WTC11 (cell line): ENCODE data around the gene ANO7. TPM values are rescaled to one million over a fixed set of nuclear protein-coding genes. Genes with fewer than 3 reads are reported as not detected.

Experiments
- ATAC-seq: fragments of 200-7000 bp; cut with Tn5 transposase; 2 replicates; pipeline ENCODE4 v1.10.0; 2021; ENCODE audit warnings: mild to moderate bottlenecking, moderate library complexity
- CTCF ChIA-PET: fragments of 300-600 bp; sonication (Branson Sonifier 250); formaldehyde crosslinking; loops from one replicate; lab custom pipeline; 2021; ENCODE audit warnings: antibody characterized with exemption; lab: Charles Lee
- POLR2A ChIA-PET: fragments of 350-600 bp; sonication (Branson Sonifier 250); formaldehyde crosslinking; loops from one replicate; lab custom pipeline; 2021; ENCODE audit warnings: antibody characterized with exemption; lab: Charles Lee
- DNase-seq: peaks from one replicate; pipeline ENCODE4 v3.0.0; 2021; ENCODE audit warnings: low spot score
- H3K27ac Mint-ChIP-seq: 2 replicates; pipeline ENCODE4 v1.8.0; 2021; ENCODE audit warnings: mixed read lengths
- H3K27me3 Mint-ChIP-seq: 2 replicates; pipeline ENCODE4 v1.8.0; 2021; ENCODE audit warnings: low read depth, mild to moderate bottlenecking, moderate library complexity, mixed read lengths
- H3K36me3 Mint-ChIP-seq: 2 replicates; pipeline ENCODE4 v1.8.0; 2021; ENCODE audit warnings: mixed read lengths
- H3K4me1 Mint-ChIP-seq: 2 replicates; pipeline ENCODE4 v1.8.0; 2022; ENCODE audit warnings: mixed read lengths
- H3K4me3 Mint-ChIP-seq: 2 replicates; pipeline ENCODE4 v1.8.0; 2021; ENCODE audit warnings: mild to moderate bottlenecking, moderate library complexity, mixed read lengths
- H3K9me3 Mint-ChIP-seq: 2 replicates; pipeline ENCODE4 v1.8.0; 2021; ENCODE audit warnings: mixed read lengths
- ATF1 ChIP-seq: sonication (generic); formaldehyde crosslinking; IDR thresholded peaks from 2 replicates; pipeline ENCODE4 v1.8.1; 2023; ENCODE audit warnings: mild to moderate bottlenecking, moderate library complexity, missing genetic modification reagents
- EMX1 ChIP-seq: fragments of 250-450 bp; sonication (Bioruptor Pico); IDR thresholded peaks from 2 replicates; pipeline ENCODE4 v1.8.0; 2021; ENCODE audit warnings: mild to moderate bottlenecking
- FOXJ3 ChIP-seq: sonication (generic); formaldehyde crosslinking; IDR thresholded peaks from 2 replicates; pipeline ENCODE4 v1.9.0; 2021; ENCODE audit warnings: missing genetic modification reagents, mild to moderate bottlenecking, borderline replicate concordance
- FOXP1 ChIP-seq: sonication (generic); formaldehyde crosslinking; IDR thresholded peaks from 2 replicates; pipeline ENCODE4 v1.8.0; 2022; ENCODE audit warnings: missing genetic modification reagents, mild to moderate bottlenecking, moderate library complexity, borderline replicate concordance
- JAZF1 ChIP-seq: fragments of 250-450 bp; sonication (Bioruptor Pico); IDR thresholded peaks from 2 replicates; pipeline ENCODE4 v1.9.0; 2021; ENCODE audit warnings: moderate library complexity, mild to moderate bottlenecking, inconsistent platforms
- KAT7 ChIP-seq: sonication (generic); formaldehyde crosslinking; IDR thresholded peaks from 2 replicates; pipeline ENCODE4 v1.8.1; 2023; ENCODE audit warnings: missing genetic modification reagents, mild to moderate bottlenecking, borderline replicate concordance
- MYBL2 ChIP-seq: sonication (generic); formaldehyde crosslinking; IDR thresholded peaks from 2 replicates; pipeline ENCODE4 v1.8.1; 2023; ENCODE audit warnings: mild to moderate bottlenecking, moderate library complexity, missing genetic modification reagents
- NFATC4 ChIP-seq: fragments of 250-450 bp; sonication (Bioruptor Pico); IDR thresholded peaks from 2 replicates; pipeline ENCODE4 v1.9.0; 2021; ENCODE audit warnings: mild to moderate bottlenecking
- NR2C2 ChIP-seq: sonication (generic); formaldehyde crosslinking; IDR thresholded peaks from 2 replicates; pipeline ENCODE4 v1.8.0; 2022; ENCODE audit warnings: mild to moderate bottlenecking, missing genetic modification reagents
- OVOL2 ChIP-seq: fragments of 250-450 bp; sonication (Bioruptor Pico); IDR thresholded peaks from 2 replicates; pipeline ENCODE4 v1.9.0; 2021; ENCODE audit warnings: mild to moderate bottlenecking, borderline replicate concordance
- SMAD3 ChIP-seq: sonication (generic); formaldehyde crosslinking; IDR thresholded peaks from 2 replicates; pipeline ENCODE4 v1.8.0; 2022; ENCODE audit warnings: missing genetic modification reagents, mild to moderate bottlenecking, borderline replicate concordance
- ZBTB21 ChIP-seq: sonication (generic); formaldehyde crosslinking; IDR thresholded peaks from 2 replicates; pipeline ENCODE4 v1.8.1; 2023; ENCODE audit warnings: mild to moderate bottlenecking, missing genetic modification reagents, borderline replicate concordance
- ZNF138 ChIP-seq: sonication (generic); formaldehyde crosslinking; conservative IDR thresholded peaks from 2 replicates; pipeline ENCODE4 v1.8.1; 2022; ENCODE audit warnings: mild to moderate bottlenecking, moderate library complexity, missing genetic modification reagents
- ZNF263 ChIP-seq: sonication (generic); formaldehyde crosslinking; IDR thresholded peaks from 2 replicates; pipeline ENCODE4 v1.8.1; 2022; ENCODE audit warnings: low read depth, mild to moderate bottlenecking, moderate library complexity, missing genetic modification reagents
- total RNA-seq: library from RNA; stranded (reverse); gene quantifications from 3 replicates; pipeline ENCODE4 v1.2.3, GENCODE V29; 2021
- TF ChIP-seq, protein P1 (sequence below): fragments of 250-450 bp; sonication (Bioruptor Pico); IDR thresholded peaks from 2 replicates; pipeline ENCODE4 v1.9.0; 2021; ENCODE audit warnings: mild to moderate bottlenecking
- TF ChIP-seq, protein P2 (sequence below): sonication (generic); formaldehyde crosslinking; IDR thresholded peaks from 2 replicates; pipeline ENCODE4 v1.8.1; 2022; ENCODE audit warnings: missing genetic modification reagents, borderline replicate concordance
- TF ChIP-seq, protein P3 (sequence below): sonication (generic); formaldehyde crosslinking; IDR thresholded peaks from 2 replicates; pipeline ENCODE4 v1.8.0; 2022; ENCODE audit warnings: mild to moderate bottlenecking, missing genetic modification reagents
- TF ChIP-seq, protein P4 (sequence below): sonication (generic); formaldehyde crosslinking; IDR thresholded peaks from 2 replicates; pipeline ENCODE4 v1.8.0; 2022; ENCODE audit warnings: mild to moderate bottlenecking, missing genetic modification reagents
- TF ChIP-seq, protein P5 (sequence below): sonication (generic); formaldehyde crosslinking; IDR thresholded peaks from 2 replicates; pipeline ENCODE4 v1.8.1; 2022; ENCODE audit warnings: mild to moderate bottlenecking, missing genetic modification reagents, moderate library complexity, borderline replicate concordance
- TF ChIP-seq, protein P6 (sequence below): fragments of 250-450 bp; sonication (Bioruptor Pico); conservative IDR thresholded peaks from 2 replicates; pipeline ENCODE4 v1.9.0; 2021; ENCODE audit warnings: mild to moderate bottlenecking
- TF ChIP-seq, protein P7 (sequence below): sonication (generic); formaldehyde crosslinking; conservative IDR thresholded peaks from 2 replicates; pipeline ENCODE4 v1.8.1; 2023; ENCODE audit warnings: mild to moderate bottlenecking, low read depth, missing genetic modification reagents, moderate library complexity

ANO7 gene
- total RNA-seq, 1 experiment from 2014 or later = 8.0 TPM

DNA sequence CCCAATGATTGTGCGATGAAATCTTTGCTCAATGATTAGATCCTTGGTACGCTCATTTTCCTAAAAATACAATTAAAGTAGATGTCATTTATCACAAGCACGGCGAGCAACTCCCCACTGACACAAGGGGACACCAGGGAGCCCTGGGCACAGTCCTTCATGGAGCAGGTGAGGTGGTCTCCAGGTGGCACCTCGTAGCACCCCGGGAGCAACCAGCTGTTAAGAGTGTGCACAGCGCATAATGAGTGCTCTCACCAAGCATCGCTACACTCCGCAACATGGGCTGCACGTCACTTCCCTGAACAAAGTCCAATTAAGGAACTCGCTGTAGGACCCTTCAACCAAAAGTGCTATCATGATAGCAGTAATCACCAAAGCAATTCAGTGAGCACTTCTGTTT is 59.8 kb downstream of the ANO7 start (continued):
- TF ChIP-seq, protein P1, sequence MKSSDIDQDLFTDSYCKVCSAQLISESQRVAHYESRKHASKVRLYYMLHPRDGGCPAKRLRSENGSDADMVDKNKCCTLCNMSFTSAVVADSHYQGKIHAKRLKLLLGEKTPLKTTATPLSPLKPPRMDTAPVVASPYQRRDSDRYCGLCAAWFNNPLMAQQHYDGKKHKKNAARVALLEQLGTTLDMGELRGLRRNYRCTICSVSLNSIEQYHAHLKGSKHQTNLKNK = no peak
- TF ChIP-seq NR2C2 = no peak
- TF ChIP-seq, protein P2, sequence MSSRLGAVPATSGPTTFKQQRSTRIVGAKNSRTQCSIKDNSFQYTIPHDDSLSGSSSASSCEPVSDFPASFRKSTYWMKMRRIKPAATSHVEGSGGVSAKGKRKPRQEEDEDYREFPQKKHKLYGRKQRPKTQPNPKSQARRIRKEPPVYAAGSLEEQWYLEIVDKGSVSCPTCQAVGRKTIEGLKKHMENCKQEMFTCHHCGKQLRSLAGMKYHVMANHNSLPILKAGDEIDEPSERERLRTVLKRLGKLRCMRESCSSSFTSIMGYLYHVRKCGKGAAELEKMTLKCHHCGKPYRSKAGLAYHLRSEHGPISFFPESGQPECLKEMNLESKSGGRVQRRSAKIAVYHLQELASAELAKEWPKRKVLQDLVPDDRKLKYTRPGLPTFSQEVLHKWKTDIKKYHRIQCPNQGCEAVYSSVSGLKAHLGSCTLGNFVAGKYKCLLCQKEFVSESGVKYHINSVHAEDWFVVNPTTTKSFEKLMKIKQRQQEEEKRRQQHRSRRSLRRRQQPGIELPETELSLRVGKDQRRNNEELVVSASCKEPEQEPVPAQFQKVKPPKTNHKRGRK (CRISPR knock-in tag) = no peak

DNA sequence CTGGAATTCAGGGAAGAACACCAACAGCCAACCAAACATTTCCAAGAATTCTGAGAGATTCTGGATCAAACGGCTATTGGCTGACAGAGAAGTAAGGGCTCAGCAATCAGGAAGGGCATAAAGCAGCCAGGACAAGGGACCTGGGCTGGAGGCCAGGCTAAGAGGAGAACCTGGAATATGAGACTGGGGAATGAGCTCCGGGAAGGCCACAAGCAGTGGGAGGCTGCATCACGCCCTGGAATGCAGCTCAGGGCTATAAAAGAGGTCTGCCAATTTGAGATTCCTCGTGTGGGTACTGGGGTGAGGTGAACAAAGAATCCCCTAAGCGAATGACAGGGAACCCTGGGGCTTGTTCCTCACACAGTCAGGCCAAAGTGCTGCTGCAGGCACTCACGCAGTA is 60.4 kb downstream of the ANO7 start:
- POLR2A ChIA-PET = no interaction called here
- Mint-ChIP-seq H3K27ac (no peak overlapping the region), H3K27me3 (no peaks in the 10 kb centered on the region), H3K36me3 (peaks cover 93% of the 10 kb centered on the region), H3K9me3 (no peaks in the 10 kb centered on the region), H3K4me1 (no peaks in the 10 kb centered on the region), H3K4me3 (no peak overlapping the region)
- no peak for ATAC-seq
- DNase-seq = no peak
- TF ChIP-seq ZBTB21 (CRISPR knock-in tag) (no peak), SMAD3 (no peak), NR2C2 (no peak), OVOL2 (CRISPR knock-in tag) (no peak), ZNF263 (CRISPR knock-in tag) (no peak), EMX1 (no peak), FOXP1 (no peak), JAZF1 (CRISPR knock-in tag) (no peak), ATF1 (CRISPR knock-in tag) (no peak), NFATC4 (CRISPR knock-in tag) (no peak), KAT7 (no peak), FOXJ3 (CRISPR knock-in tag) (no peak), MYBL2 (no peak), ZNF138 (no peak)
- TF ChIP-seq, protein P3, sequence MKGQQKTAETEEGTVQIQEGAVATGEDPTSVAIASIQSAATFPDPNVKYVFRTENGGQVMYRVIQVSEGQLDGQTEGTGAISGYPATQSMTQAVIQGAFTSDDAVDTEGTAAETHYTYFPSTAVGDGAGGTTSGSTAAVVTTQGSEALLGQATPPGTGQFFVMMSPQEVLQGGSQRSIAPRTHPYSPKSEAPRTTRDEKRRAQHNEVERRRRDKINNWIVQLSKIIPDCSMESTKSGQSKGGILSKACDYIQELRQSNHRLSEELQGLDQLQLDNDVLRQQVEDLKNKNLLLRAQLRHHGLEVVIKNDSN (CRISPR knock-in tag) = no peak
- TF ChIP-seq, protein P4, sequence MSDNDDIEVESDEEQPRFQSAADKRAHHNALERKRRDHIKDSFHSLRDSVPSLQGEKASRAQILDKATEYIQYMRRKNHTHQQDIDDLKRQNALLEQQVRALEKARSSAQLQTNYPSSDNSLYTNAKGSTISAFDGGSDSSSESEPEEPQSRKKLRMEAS (CRISPR knock-in tag) = no peak
- TF ChIP-seq, protein P5, sequence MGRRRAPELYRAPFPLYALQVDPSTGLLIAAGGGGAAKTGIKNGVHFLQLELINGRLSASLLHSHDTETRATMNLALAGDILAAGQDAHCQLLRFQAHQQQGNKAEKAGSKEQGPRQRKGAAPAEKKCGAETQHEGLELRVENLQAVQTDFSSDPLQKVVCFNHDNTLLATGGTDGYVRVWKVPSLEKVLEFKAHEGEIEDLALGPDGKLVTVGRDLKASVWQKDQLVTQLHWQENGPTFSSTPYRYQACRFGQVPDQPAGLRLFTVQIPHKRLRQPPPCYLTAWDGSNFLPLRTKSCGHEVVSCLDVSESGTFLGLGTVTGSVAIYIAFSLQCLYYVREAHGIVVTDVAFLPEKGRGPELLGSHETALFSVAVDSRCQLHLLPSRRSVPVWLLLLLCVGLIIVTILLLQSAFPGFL (CRISPR knock-in tag) = no peak
- TF ChIP-seq, protein P1 = no peak
- TF ChIP-seq, protein P6, sequence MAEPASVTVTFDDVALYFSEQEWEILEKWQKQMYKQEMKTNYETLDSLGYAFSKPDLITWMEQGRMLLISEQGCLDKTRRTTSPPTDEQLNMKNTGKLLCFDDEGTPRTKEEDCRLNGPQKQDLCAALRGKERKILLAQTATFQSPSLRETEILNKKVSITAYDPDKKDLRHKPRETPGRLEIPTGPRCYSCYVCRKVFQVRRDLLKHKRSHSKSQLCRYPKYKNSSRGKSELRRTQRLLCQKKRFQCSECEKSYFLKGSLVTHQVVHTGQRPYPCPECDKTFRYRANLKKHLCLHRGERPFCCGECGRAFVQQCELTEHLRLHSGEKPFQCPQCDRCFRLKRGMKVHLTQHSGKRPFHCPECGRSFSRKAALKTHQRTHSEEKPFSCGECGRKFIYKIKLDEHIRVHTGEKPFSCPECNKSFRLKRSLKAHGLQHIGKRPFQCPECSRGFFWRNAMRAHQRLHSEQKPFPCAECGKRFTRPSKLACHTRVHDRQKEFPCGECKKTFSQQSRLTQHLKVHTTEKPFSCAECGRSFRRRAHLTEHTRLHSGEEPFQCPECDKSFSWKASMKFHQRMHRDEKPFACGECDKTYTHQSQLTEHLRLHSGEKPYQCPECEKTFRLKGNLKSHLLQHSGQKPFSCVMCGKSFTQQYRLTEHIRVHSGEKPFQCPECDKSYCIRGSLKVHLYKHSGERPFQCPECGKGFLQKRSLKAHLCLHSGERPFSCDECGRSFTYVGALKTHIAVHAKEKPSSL (CRISPR knock-in tag) = no peak
- TF ChIP-seq, protein P7, sequence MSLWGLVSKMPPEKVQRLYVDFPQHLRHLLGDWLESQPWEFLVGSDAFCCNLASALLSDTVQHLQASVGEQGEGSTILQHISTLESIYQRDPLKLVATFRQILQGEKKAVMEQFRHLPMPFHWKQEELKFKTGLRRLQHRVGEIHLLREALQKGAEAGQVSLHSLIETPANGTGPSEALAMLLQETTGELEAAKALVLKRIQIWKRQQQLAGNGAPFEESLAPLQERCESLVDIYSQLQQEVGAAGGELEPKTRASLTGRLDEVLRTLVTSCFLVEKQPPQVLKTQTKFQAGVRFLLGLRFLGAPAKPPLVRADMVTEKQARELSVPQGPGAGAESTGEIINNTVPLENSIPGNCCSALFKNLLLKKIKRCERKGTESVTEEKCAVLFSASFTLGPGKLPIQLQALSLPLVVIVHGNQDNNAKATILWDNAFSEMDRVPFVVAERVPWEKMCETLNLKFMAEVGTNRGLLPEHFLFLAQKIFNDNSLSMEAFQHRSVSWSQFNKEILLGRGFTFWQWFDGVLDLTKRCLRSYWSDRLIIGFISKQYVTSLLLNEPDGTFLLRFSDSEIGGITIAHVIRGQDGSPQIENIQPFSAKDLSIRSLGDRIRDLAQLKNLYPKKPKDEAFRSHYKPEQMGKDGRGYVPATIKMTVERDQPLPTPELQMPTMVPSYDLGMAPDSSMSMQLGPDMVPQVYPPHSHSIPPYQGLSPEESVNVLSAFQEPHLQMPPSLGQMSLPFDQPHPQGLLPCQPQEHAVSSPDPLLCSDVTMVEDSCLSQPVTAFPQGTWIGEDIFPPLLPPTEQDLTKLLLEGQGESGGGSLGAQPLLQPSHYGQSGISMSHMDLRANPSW (CRISPR knock-in tag) = no peak
- CTCF ChIA-PET = no interaction called here
